HepG2 (cell line): ENCODE results near the gene ZNF491. TPM values are rescaled to one million over a fixed set of nuclear protein-coding genes. Genes with fewer than 3 reads are reported as not detected.

Experiments
- ATAC-seq: fragments of 200-7000 bp; cut with Tn5 transposase; 3 replicates; pipeline ENCODE4 v1.9.1; 2020; ENCODE audit warnings: mild to moderate bottlenecking, moderate library complexity
- BruUV-seq: library from RNA; stranded (reverse); fragments of 400-500 nt; replicated peaks from 2 replicates; lab custom pipeline; 2021; lab: Mats Ljungman, UMichigan
- CTCF ChIA-PET: fragments of 300-600 bp; formaldehyde crosslinking; extraction: SDS; loops from one replicate; lab custom pipeline; 2021; ENCODE audit warnings: low total read pairs, inconsistent platforms, low intra/inter-chr PET ratio; lab: Yijun Ruan, JAX
- POLR2A ChIA-PET: fragments of 350-600 bp; sonication (Branson Sonifier 250); formaldehyde crosslinking; loops from one replicate; lab custom pipeline; 2020; ENCODE audit warnings: antibody characterized with exemption, inconsistent platforms; lab: Yijun Ruan, JAX
- DNase-seq: peaks from one replicate; pipeline ENCODE4 v3.0.0-alpha.2; 2015; ENCODE audit warnings: low spot score
- FAIRE-seq: peaks from 3 replicates; lab custom pipeline; 2011; peaks lifted over from hg19 to GRCh38; lab: Jason Lieb, UNC
- H2AFZ ChIP-seq: one replicate; pipeline ENCODE4 v1.6.1; 2011; ENCODE audit warnings: low read length, inconsistent platforms
- H3K27ac ChIP-seq: fragments of 300-600 bp; 3 replicates; pipeline ENCODE4 v1.8.0; 2011; ENCODE audit warnings: mixed run types, mild to moderate bottlenecking, mixed read lengths, low read length, inconsistent platforms; ENCODE audit not compliant: insufficient read depth; ENCODE audit errors: extremely low read length
- H3K27me3 ChIP-seq, 2 experiments: fragments of 200-600 bp in 1 of 2; 2 replicates in 1 of 2; 3 replicates in 1 of 2; pipeline versions ENCODE4 v1.6.0 to v1.8.0; 2011; ENCODE audit warnings: low read length in 2 of 2, mild to moderate bottlenecking in 2 of 2, moderate library complexity in 2 of 2, inconsistent platforms in 1 of 2; ENCODE audit not compliant: insufficient read depth in 2 of 2, control insufficient read depth in 1 of 2
- H3K36me3 ChIP-seq, 2 experiments: fragments of 200-600 bp in 1 of 2; replicated peaks in 1 of 2; 2 replicates in 1 of 2; 3 replicates in 1 of 2; pipeline versions ENCODE4 v1.5.1 to v1.8.0; 2011; ENCODE audit warnings: low read length in 2 of 2, inconsistent platforms in 1 of 2; ENCODE audit not compliant: insufficient read depth in 2 of 2, control insufficient read depth in 1 of 2
- H3K4me1 ChIP-seq: 2 replicates; pipeline ENCODE4 v1.5.1; 2012; ENCODE audit warnings: low read length, inconsistent platforms; ENCODE audit not compliant: insufficient read depth
- H3K4me2 ChIP-seq: 2 replicates; pipeline ENCODE4 v1.6.0; 2011; ENCODE audit warnings: low read depth, low read length, inconsistent platforms
- H3K4me3 ChIP-seq, 3 experiments: fragments of 200-600 bp in 1 of 3; sonication (generic), shearing (Covaris generic) in 1 of 3; replicated peaks in 1 of 3; 2 replicates each; pipeline ENCODE4 v1.5.1; 2011 to 2016; ENCODE audit warnings: low read length in 3 of 3, inconsistent platforms in 2 of 3, low read depth in 2 of 3, mild to moderate bottlenecking in 2 of 3, control low read depth in 1 of 3, mixed read lengths in 1 of 3; ENCODE audit not compliant: insufficient read depth in 1 of 3
- H3K79me2 ChIP-seq: one replicate; pipeline ENCODE4 v1.6.1; 2011; ENCODE audit warnings: low read length, inconsistent platforms; ENCODE audit not compliant: insufficient read depth
- H3K9ac ChIP-seq: 2 replicates; pipeline ENCODE4 v1.6.0; 2011; ENCODE audit warnings: mild to moderate bottlenecking, low read depth, low read length, inconsistent platforms; ENCODE audit not compliant: insufficient read depth
- H3K9me3 ChIP-seq: 2 replicates; pipeline ENCODE4 v1.5.1; 2012; ENCODE audit warnings: mild to moderate bottlenecking, low read length
- H4K20me1 ChIP-seq: 2 replicates; pipeline ENCODE4 v1.6.0; 2011; ENCODE audit warnings: inconsistent platforms, mild to moderate bottlenecking, low read length, moderate library complexity; ENCODE audit not compliant: insufficient read depth
- ARNTL ChIP-seq: sonication (generic); formaldehyde crosslinking; IDR thresholded peaks from 2 replicates; pipeline ENCODE4 v1.4.0; 2020; ENCODE audit warnings: mild to moderate bottlenecking, missing genetic modification reagents
- ATF1 ChIP-seq: IDR thresholded peaks from 2 replicates; pipeline ENCODE4 v1.6.1; 2016; ENCODE audit warnings: mild to moderate bottlenecking, control low read depth
- ISX ChIP-seq: sonication (generic); formaldehyde crosslinking; conservative IDR thresholded peaks from 2 replicates; pipeline ENCODE4 v1.5.0; 2020; ENCODE audit warnings: missing genetic modification reagents
- MAFG ChIP-seq: sonication (generic); formaldehyde crosslinking; IDR thresholded peaks from 2 replicates; pipeline ENCODE4 v1.5.1; 2020; ENCODE audit warnings: mild to moderate bottlenecking, missing genetic modification reagents
- POLR2AphosphoS2 ChIP-seq: IDR thresholded peaks from 2 replicates; pipeline ENCODE4 v1.6.1; 2011; ENCODE audit warnings: low read depth, low read length, improper control_type of control experiment
- YEATS4 ChIP-seq: sonication (generic); formaldehyde crosslinking; IDR thresholded peaks from 2 replicates; pipeline ENCODE4 v1.4.0; 2020; ENCODE audit warnings: missing genetic modification reagents, borderline replicate concordance
- ZNF143 ChIP-seq: sonication (generic); formaldehyde crosslinking; IDR thresholded peaks from 2 replicates; pipeline ENCODE4 v1.4.0; 2020; ENCODE audit warnings: missing genetic modification reagents
- ZNF292 ChIP-seq: sonication (generic); formaldehyde crosslinking; IDR thresholded peaks from 2 replicates; pipeline ENCODE4 v1.8.1; 2022; ENCODE audit warnings: mild to moderate bottlenecking, low read depth, missing genetic modification reagents, borderline replicate concordance
- ZNF367 ChIP-seq: sonication (generic); formaldehyde crosslinking; IDR thresholded peaks from 2 replicates; pipeline ENCODE4 v1.4.0; 2020; ENCODE audit warnings: missing genetic modification reagents, borderline replicate concordance
- ZNF709 ChIP-seq: sonication (generic); formaldehyde crosslinking; IDR thresholded peaks from 2 replicates; pipeline ENCODE4 v1.5.0; 2020; ENCODE audit warnings: mild to moderate bottlenecking, missing genetic modification reagents
- ZNF781 ChIP-seq: sonication (generic); formaldehyde crosslinking; IDR thresholded peaks from 2 replicates; pipeline ENCODE4 v1.5.1; 2020; ENCODE audit warnings: borderline replicate concordance, mild to moderate bottlenecking, missing genetic modification reagents; ENCODE audit errors: not compliant biosample characterization
- ZNF891 ChIP-seq: sonication (generic); formaldehyde crosslinking; IDR thresholded peaks from 2 replicates; pipeline ENCODE4 v1.5.0; 2020; ENCODE audit warnings: mild to moderate bottlenecking, missing genetic modification reagents
- WGBS: methylation state at CpG from one replicate; pipeline ENCODE4 v1.1.6; 2017; ENCODE audit warnings: low lambda C conversion rate; 5-methylcytosine and 5-hydroxymethylcytosine counted together
- in situ Hi-C: cut with HindIII; loops from 2 replicates; pipeline ENCODE4 v1.10.0; 2017; ENCODE audit warnings: low pct_unique_long_range_greater_than_20kb; ENCODE audit not compliant: extremely low pct_ligation_motif_present
- intact Hi-C: fragments of 100-400 bp; cut with micrococcal nuclease; formaldehyde crosslinking; loops from one replicate; pipeline ENCODE4 v1.10.0; 2022; ENCODE audit not compliant: unreplicated experiment
- polyA plus RNA-seq, 8 experiments: library from polyadenylated mRNA; depleted of rRNA in 3 of 8; stranded (reverse) in 7 of 8; unstranded in 1 of 8; fragments of >200 nt; fragmentation: Illumina TruSeq in 4 of 8; extraction: Trizol in 4 of 8; gene quantifications; 2 replicates each; pipeline versions ENCODE4 v1.2.1 to v1.2.3, GENCODE V29; 2011 to 2016; ENCODE audit warnings: low read depth in 4 of 8, missing spikeins in 1 of 8, mixed read lengths in 1 of 8; ENCODE audit not compliant: insufficient read depth in 1 of 8
- total RNA-seq, 5 experiments: library from RNA; depleted of rRNA; stranded (reverse); fragments of >200 nt; fragmentation: Illumina TruSeq; extraction: Trizol; gene quantifications; 2 replicates each; pipeline ENCODE4 v1.2.3, GENCODE V29; 2016; ENCODE audit warnings: low read depth in 1 of 5
- TF ChIP-seq, protein P1 (sequence below): sonication (generic); formaldehyde crosslinking; IDR thresholded peaks from 2 replicates; pipeline ENCODE4 v1.8.1; 2023; ENCODE audit warnings: mild to moderate bottlenecking, missing genetic modification reagents

ZNF491 gene
- total and polyA plus RNA-seq, 2 of the 13 experiments (the other 11 are each of a cell fraction or from before 2014, with no cell fraction given) = 0.57 to 2.2 TPM

DNA sequence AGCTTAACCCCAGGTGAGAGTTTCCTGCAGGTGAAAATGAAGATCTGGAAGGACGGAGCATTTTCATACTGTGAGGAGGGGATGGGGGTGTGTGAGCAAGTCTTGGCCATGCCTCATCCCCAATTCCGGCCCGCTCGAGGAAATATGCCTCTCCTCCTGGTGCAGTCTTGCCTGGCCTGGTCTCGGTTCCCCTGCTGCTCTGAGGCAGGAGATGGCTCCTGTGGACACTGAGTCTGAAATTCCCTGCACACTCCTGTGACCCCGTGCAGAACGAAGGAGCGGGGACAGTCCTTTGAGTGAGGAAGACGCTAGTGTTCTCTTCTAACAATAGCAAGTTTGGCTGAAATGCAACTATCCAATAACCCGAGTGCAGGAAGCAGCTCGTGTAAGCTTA lies 49.9 kb downstream of the ZNF491 start:
- ChIA-PET CTCF (no interaction called here), POLR2A (interaction anchor here (1.2 to 1.6 kb wide), 5 partner anchors 12 to 82 kb away, joined by 3 to 5 read pairs (median 4); partner anchors contain the start of genes ZNF441 and ZNF491)
- H4K20me1 ChIP-seq = no peaks in the 10 kb centered on the region
- in situ Hi-C loops (no loop called here), intact Hi-C loops (no loop called here)
- H3K4me1 ChIP-seq = peaks cover 32% of the 10 kb centered on the region
- BruUV-seq = no TSS peak
- peak overlapping the region; percentile 94 for H3K4me2 ChIP-seq
- no peak for TF ChIP-seq ISX (CRISPR knock-in tag)
- TF ChIP-seq ZNF781 (CRISPR knock-in tag) = no peak
- no peak for TF ChIP-seq POLR2AphosphoS2
- TF ChIP-seq ARNTL (CRISPR knock-in tag) = 0 out of 2 replicates have a peak, but pooled peaks have one; percentile 4
- no peak for TF ChIP-seq ZNF891
- no peak for TF ChIP-seq YEATS4
- no peak for TF ChIP-seq MAFG
- no peak for TF ChIP-seq ZNF367 (CRISPR knock-in tag)
- peak; percentile 32; the same call in 1 of the 2 replicates for TF ChIP-seq ZNF292 (CRISPR knock-in tag)
- no peak for TF ChIP-seq ZNF709
- TF ChIP-seq, protein P1, sequence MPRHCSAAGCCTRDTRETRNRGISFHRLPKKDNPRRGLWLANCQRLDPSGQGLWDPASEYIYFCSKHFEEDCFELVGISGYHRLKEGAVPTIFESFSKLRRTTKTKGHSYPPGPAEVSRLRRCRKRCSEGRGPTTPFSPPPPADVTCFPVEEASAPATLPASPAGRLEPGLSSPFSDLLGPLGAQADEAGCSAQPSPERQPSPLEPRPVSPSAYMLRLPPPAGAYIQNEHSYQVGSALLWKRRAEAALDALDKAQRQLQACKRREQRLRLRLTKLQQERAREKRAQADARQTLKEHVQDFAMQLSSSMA = 0 out of 2 replicates have a peak, but pooled peaks have one; percentile 32
- TF ChIP-seq ATF1 (CRISPR knock-in tag) = peak; percentile 39; the same call in 1 of the 2 replicates
- TF ChIP-seq ZNF143 (CRISPR knock-in tag) = no peak; the same call in 1 of the 2 replicates
- FAIRE-seq = no peak
- H3K27ac ChIP-seq = no peak overlapping the region
- no peaks in the 10 kb centered on the region for H3K36me3 ChIP-seq
- peak; percentile 62 for ATAC-seq
- no peak overlapping the region for H3K9ac ChIP-seq
- no peaks in the 10 kb centered on the region for H3K79me2 ChIP-seq
- H3K4me3 ChIP-seq = peak overlapping the region; percentile 64 to 82 (median 75); a peak in 5 of 6 replicates
- DNase-seq = no peak
- H3K27me3 ChIP-seq = peaks cover 0 to 3% of the 10 kb centered on the region in 2 experiments; a peak in 1 of 5 replicates
- H3K9me3 ChIP-seq = no peaks in the 10 kb centered on the region
- 22% methylated on average over 10 of the region's 11 CpGs for WGBS
- H2AFZ ChIP-seq = peak overlapping the region; percentile 80
